GM19463 (cell line): Measurements from ENCODE around the gene EIF5B.
A peak's percentile ranks its signal among the peaks of the same experiment; 100 is the strongest.

ENCODE experiments used
- ATAC-seq: cut with Tn5 transposase; IDR thresholded peaks from one replicate; pipeline ENCODE4 v1.9.1; 2021; ENCODE audit warnings: mild to moderate bottlenecking, moderate library complexity; ENCODE audit not compliant: unreplicated experiment

Gene EIF5B

DNA sequence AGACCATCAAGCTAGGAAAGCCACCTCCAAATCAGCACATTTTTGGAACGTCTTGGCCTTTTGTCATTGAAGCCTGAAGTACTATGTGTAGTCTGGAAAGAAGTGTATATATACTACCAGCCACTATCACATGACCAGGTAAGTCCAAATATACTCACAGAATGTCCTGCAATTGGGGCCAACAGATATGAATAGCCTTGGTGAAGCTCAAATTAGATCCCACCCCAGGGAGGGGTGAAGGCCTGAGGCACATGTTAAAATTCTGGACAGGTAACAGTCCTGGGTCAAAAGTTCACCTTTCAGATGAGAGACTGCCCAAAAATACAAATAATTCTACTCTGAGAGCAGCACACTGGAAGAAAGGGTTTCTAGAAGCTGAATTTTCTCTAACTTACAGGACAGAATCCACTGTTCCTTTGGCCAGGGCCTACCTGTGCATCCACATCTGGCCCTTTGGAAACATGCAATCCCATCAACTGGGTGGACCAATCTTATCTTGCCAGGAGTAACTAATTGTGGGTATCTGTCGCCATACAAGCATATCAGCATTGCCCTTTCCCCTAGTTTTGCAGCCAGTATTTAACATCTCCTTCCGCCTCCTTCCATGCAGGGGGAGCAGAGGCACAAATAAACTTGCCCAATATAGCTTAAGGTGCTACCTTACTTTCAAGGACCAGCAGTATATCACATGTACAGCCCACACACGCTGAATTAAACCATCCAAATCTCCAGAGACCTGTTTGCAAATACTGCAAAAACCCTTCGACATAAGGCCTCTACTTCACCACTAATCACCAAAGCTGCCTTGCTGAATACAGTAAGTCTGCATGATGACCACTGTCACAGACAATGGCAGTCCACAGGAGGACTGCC lies 67.8 kb downstream of the EIF5B start:
- ATAC-seq, result no peak

DNA sequence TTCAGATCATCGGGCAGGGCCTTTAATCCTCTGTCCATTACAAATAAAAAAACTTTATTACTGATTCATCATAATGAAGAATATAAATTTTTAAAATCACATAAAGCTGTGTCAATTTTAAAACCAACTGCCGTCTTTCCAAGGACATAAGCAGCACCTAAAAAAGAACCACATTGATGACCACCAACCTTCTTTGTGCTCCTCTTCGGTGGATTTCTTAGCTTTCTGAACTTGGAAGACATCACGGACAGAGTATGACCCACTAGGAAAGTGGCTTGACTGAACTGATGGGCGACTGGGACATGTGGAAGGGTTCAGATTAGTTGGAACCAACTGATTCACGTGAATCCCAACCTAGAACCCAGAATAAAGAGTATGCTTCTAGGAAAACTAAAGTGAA lies 68.9 kb downstream of the EIF5B start:
- no peak for ATAC-seq

DNA sequence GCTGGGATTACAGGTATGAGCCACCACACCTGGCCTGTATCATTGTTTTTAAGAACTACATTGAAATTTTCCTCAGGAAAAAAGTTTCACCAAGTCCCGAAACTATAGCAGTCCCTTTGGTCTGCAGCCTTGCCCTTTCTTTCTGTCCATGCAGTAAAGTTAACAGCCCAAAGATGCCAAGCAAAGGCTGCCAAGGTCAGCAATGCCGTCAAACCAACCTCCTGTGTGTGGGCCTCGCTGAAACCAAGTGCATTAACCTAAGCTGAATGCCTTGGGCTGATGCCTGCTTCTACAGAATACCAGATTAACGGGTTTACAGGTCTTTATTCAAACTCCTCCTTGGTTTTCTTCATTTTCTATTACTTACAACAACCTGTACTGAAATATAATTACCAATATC lies 73.1 kb downstream of the EIF5B start:
- ATAC-seq, result no peak

DNA sequence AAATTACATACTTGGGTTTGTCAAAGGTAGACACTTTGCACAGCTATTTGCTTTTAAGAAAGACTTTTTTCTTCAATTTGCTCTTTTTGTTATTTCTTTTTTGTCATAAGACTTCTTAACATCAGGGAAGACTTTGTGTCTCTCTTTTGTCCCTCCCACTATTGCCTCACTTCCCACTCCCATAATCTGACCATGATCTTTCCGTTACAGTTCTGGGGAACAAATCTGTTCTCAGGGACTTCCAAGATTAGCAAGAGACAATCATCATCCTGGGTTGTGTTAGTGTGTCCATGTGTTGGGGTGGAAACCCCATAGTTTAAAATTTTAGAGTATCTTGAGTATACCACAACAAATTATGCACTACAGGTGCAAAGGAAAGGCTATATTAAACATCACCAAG lies 77.4 kb downstream of the EIF5B start:
- no peak for ATAC-seq

DNA sequence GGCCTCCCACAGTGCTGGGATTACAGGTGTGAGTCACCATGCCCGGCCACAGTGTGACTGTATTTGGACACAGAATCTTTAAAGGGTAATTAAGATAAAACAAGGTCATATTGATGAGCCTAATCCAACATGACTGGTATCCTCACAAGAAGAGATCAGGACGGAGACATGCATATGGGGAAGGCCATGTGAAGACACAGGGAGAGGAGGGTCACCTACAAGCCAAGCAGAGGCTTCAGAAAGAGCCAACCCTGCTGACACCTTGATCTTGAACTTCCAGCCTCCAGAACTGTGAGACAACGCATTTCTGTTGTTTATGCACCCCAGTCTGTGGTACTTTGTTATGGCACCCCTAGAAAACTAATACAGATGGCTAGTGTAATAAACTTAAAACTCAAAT lies 80.2 kb downstream of the EIF5B start:
- no peak for ATAC-seq

DNA sequence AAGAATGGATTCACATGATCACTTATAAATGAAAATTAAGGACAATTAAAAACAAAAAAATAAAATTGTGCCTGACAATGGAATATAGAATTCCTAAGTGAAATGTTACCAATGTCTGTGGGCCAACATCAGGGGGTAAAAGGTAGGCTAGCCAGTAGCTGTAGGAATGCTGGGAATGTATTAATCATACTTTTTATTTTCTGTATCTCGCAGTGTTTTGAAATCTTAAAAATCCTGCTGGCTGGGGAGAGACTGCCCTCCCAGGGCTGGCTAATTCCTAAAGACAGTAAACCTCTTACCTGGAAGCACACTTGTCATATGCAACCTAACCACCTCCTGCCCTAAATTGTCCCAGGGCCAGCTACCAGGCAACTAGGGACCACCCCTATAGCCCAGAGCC lies 82.8 kb downstream of the EIF5B start:
- no peak for ATAC-seq

DNA sequence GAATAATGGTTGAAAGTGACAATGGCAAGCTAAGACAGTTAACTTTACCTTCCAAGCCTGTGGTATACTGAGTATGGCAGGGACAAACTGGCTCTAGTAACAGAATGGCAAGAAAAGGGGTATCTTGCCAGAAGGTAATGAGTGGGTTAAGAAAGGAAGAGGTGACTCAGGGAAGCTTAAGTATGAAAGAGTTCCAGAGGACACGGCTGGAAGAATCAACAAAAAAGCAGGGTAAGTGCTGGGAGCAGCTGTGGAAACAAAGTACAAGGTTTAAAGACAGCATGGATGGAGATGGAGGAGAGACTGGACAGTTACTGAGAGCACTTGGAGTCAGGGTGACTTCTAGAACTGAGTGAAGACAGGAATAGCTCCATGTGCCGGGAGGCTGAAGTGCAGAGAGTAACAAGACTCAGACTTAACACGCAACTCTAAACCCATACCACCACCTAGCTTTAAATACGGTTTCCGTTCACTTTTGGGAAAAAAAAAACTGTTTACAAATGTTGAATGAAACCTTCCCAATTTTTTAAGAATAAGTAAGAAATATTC lies 83.6 kb downstream of the EIF5B start:
- ATAC-seq, result no peak

DNA sequence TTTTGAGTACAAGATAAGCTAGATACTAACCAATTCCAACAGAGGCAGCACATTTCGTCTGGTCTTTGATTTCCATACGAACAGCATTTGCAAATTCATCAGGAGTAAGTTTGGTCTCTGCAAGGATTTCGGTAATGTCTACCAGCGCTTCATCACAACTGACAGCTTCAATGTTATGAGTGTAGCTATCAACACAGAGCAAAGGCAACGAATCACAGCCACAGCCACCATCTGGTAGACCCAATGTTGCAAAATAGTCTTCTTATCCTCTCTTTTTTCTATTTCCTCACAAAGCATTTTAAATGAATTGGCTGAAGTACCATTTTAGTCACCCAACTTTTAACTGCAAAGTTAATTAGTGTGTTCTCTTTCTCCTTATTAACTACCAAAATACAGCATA lies 84.3 kb downstream of the EIF5B start:
- ATAC-seq, result no peak

DNA sequence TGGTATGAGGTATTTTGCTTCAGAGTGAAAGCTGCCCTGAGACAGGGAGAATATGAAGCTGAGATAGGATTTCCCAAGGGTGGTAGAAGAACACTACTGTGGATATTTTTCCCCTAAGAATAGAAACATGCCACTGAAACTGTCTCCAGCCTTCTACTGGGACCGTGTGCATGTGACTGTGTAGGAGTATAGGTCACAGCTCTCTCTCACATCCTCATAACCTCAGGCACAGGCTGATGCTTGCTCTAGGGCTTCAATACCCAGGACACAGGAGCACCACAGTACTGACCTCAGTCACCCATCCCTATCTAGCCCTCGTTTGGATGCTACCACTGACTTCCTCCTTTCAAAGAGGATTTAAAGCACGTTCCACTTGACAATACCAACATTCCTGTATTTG lies 85.4 kb downstream of the EIF5B start:
- peak; percentile 68 for ATAC-seq

DNA sequence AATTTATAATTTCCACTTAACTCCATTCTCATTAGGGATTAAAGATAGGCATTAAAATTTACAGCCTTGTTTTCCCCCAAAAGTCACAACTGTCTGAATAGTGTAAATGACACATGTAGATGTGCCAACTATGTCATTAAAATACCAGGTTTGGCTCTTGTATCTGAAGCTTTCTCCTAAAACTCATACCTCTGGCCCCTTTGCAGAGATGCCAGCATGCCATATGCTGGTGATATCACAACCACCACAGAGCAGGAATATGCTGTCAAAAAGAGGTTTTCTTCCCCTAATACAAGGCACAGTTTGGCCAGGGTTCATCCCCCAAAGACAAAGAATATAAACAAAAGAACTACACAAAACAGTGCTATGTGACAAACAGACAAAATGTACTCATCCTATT lies 87.2 kb downstream of the EIF5B start:
- ATAC-seq, result no peak

DNA sequence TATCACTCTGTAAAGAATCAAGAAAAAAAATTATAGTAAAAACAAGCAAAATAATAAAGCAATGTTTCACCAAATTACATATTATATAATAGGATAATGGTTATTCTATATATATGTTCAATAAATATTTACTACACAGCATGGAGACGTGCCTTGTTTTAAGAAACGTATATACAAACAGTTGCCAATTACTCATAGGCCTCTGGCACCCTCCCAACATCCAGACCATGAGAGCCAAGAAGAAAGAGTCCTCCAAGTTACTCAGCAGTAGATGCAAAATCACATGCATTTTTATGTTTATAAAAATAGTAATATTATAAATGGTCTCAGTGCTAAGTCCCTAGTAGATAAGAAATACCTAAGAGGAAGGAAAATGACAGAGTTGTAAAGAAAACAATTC lies 87.8 kb downstream of the EIF5B start:
- no peak for ATAC-seq

DNA sequence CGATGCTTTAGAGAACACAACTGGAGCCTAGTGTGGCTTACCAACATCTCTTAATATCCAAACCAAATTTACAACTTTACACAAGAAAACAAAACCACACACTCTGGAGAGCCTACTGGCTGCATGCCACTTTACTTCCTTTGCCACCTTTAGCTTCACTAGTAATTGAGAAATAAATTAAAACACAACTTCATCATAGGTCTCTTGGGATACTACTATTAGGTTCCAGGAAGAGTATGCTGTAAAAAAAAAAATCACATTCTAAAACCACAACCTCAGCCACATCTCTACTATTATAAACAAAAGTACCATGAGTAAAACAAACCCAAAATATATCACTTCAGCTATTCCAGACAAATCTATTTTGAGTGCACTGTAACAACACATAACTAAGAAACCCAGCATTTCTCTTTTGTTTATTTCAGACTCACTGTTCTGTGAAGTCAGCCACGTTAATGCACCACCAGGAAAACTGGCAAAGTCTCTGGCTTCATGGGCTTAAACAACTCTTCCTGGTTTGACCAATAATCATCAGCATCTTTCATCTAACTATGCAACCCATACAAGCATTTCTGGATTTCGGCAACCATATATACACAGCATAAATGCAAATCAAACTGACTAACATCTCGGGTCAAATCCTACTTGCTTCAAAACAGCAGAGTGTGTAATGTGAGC lies 93.6 kb downstream of the EIF5B start:
- no peak for ATAC-seq

DNA sequence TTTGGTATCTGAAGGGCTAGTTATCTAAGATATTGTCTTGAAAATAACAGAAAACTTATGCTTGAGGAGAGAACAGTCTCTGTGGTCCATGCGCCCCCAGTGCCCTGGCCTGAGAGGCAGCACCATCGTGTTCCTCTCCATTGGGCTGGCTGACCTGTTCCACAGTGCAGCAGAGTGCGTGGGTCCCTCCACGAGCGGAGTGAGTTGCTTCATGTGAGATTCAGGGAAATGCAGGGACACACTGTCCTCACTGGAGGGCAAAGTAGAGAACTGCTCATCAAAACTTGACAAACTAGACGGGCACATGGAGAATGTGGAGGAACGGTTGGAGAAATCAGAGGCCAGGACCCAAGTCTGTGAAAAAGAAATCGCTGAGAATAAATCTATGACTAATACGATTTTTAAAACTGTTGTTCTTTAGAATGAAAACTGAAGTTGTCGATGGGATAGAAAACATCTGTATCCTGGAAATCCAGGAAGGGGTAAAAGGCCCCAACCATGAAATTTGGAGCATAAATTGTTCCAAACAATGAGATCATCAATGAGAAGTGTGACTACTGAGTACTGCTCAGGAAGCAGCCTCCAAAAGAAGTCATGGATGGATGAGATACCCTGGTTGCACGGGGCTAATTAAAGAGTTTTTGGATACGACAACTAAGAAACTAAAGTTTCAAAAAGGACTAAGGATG lies 94.5 kb downstream of the EIF5B start:
- no peak for ATAC-seq

DNA sequence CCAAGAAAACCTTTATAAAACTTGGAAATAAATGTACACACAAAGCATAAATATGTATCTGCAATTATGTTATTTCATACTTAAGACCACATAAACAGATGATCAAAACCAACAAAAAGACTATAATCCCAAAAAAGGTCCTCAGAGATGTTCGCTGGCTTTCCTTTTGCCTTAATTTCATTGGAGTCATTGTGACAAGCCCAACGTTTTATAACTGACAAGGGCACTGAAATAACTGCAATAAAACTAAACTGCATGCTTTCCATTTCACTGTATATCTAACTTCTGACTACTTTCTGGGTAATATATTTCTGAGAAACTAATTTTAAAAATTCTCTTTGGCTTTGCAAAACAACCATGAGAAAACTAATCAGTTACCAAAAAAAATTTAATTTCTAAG lies 96.2 kb downstream of the EIF5B start:
- ATAC-seq, result no peak

DNA sequence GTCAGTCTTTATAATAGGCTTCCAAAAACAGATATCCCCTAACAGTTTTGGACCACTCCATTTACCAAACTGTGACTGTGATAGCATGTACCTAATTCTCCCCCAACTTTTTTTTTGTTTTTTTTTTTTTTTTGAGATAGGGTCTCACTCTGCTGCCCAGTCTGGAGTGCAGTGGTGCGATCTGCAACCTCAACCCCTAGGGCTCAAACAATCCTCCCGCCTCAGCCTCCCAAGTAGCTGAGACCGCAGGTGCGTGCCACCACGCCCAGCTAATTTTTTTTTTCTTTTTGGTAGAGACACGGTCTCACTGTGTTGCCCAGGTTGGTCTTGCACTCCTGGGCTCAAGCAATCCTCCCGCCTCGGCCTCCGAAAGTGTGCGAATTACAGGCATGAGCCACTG lies 99.7 kb downstream of the EIF5B start:
- no peak for ATAC-seq

DNA sequence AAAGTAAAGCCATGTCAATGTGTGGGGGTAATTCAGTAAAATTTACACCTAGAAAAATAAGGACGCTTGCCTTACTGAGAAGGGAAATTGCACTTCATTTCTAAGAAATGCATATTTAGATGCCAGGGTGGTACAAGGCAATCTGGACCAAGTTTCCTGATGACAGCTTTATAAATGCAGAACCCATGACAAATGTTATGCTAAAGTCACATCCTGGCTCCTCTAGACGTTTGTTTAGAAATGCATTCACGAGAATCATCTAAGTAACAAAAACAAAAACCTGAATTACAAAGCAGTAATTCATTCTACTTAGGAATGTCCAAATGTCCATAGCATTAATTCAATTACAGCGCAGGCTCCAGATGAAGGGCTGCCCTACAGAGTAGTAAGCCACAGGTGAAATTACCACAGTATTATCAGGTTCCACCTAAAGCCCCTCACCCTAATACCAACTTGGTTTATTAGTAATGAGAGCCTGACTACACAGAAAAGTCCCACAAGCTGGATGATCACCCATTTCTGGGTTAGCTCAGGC lies 102.8 kb downstream of the EIF5B start:
- ATAC-seq, result no peak

DNA sequence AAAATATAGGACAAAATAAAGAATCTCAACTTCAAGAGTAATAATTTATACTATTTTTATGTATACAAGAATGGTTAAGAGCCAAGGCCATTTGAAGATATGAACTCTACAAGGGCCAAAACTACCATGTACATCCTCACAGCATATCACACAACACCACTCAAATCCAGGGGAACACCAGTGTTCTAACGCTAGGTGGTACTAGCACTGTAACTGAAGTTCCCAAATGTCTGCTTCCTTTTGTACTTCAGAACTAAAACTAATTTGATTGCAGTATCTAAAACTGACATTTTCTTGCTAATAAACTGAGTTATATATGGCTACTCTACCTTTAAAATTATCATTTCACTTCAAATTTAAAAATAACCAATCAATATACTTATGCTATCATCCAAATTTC lies 105.6 kb downstream of the EIF5B start:
- no peak for ATAC-seq

DNA sequence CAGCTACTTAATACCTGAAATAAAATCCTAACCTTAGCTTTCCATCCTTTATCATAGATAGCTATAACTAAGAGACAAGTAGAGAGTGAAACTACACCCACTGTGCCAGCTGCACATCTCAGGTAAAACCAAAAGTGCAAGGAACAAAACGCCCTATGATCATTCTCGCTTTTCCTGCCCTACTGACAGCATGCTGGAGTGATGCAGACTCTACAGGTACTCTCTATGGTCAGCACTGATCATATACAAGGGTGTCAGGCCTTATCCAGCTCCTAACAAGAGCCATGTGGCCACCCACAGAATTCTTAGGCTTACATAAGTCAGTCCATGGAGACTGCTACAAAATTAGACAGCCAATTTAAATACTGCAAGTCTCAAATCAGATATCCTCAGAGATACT lies 107.0 kb downstream of the EIF5B start:
- no peak for ATAC-seq

DNA sequence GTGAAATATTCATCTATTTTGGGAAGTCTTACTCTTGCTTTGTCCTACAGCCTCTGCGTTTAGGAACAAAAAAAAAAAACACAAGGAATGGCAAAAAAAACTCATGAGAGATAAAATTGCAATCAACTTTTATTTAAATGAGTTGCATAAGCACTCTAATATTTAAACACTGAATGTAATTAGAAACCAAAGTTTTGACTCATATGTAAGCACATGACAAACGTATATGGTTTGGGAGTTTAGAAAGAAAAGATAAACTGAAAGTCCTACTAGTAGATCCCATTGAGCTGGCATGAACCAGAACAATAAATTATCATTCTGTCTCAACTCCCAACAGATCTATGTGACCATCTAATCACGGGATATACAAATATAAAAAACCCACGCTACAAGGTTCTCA lies 107.9 kb downstream of the EIF5B start:
- ATAC-seq, result no peak

DNA sequence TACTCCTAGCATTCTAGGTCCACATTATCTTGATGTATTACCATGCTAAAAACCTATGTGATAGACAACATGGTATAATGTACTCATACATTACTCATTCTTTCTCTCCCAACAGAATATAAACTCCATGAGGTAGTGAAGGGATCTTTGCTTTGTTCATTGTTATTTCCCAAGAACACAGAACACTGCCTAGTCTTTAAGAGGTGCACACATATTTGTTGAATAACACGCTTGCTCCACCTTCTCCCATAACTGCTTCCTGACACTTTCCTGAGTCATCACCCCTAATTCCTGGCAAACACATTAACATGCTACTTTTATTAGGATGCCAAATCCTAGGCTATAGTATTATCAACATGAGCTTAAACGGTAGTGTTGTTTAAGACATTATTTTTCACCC lies 111.4 kb downstream of the EIF5B start:
- ATAC-seq, result no peak

DNA sequence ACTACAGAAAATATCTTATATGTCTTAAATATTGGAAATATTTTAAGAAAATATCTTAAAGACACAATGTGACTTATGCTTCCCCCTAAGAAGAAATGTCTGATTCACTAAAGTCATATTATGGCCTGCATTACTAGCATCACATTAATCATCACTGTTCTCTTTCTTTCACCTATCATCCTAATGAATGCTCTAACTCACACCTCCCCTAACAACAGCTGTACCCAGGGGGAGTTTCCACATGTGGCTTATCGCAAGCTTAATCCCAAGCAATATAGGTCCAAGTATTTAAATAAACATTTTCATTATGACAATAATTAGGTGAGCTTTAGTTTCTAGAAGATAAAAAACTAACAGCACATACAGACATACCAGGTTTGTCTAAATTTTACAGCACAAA lies 113.0 kb downstream of the EIF5B start:
- no peak for ATAC-seq
